ENCODE measurements around the gene MYOD1. TPM values are rescaled to one million over a fixed set of nuclear protein-coding genes. Genes with fewer than 3 reads are reported as not detected.

Gene MYOD1
- total RNA-seq, 1 experiment from 2014 or later: not detected

- intact Hi-C loops (cut with micrococcal nuclease; ENCODE audit: unreplicated experiment): no loop called here
- no peak for TF ChIP-seq CTCF (IDR thresholded peaks at IDR 0.05; ENCODE audit: unreplicated experiment)
- no peak overlapping the region for H3K4me3 Mint-ChIP-seq (ENCODE audit: low read depth, unreplicated experiment)
- DNase-seq: peak; percentile 53
- no TSS peak for BruUV-seq (replicated peaks)
- CTCF ChIA-PET: interaction anchor here (0.6 to 2.1 kb wide), 3 partner anchors 9 to 123 kb away, joined by 3 to 11 read pairs (median 4); no protein-coding TSS in a partner anchor
- H3K27ac Mint-ChIP-seq (ENCODE audit: unreplicated experiment): no peak overlapping the region
- H3K9me3 Mint-ChIP-seq (ENCODE audit: low read depth, unreplicated experiment): no peaks in the 10 kb centered on the region
- no peaks in the 10 kb centered on the region for H3K4me1 Mint-ChIP-seq (ENCODE audit: low read depth, unreplicated experiment)
- H3K36me3 Mint-ChIP-seq (ENCODE audit: insufficient read depth, unreplicated experiment): no peaks in the 10 kb centered on the region
- H3K27me3 Mint-ChIP-seq (ENCODE audit: unreplicated experiment): peaks cover 56% of the 10 kb centered on the region
These were observed 2.8 kb downstream of the MYOD1 start for GRCh38 chr11:17722000-17722643.

- no peak for DNase-seq
- H3K4me3 Mint-ChIP-seq (ENCODE audit: low read depth, unreplicated experiment): no peak overlapping the region
- BruUV-seq (replicated peaks): no TSS peak
- intact Hi-C loops (cut with micrococcal nuclease; ENCODE audit: unreplicated experiment): no loop called here
- no peaks in the 10 kb centered on the region for H3K4me1 Mint-ChIP-seq (ENCODE audit: low read depth, unreplicated experiment)
- H3K36me3 Mint-ChIP-seq (ENCODE audit: insufficient read depth, unreplicated experiment): no peaks in the 10 kb centered on the region
- H3K9me3 Mint-ChIP-seq (ENCODE audit: low read depth, unreplicated experiment): no peaks in the 10 kb centered on the region
- H3K27ac Mint-ChIP-seq (ENCODE audit: unreplicated experiment): no peak overlapping the region
- CTCF ChIA-PET: no interaction called here
- TF ChIP-seq CTCF (IDR thresholded peaks at IDR 0.05; ENCODE audit: unreplicated experiment): no peak
- H3K27me3 Mint-ChIP-seq (ENCODE audit: unreplicated experiment): peaks cover 77% of the 10 kb centered on the region
These were observed 4.9 kb downstream of the MYOD1 start for GRCh38 chr11:17724020-17724908.

- no peak for TF ChIP-seq CTCF (IDR thresholded peaks at IDR 0.05; ENCODE audit: unreplicated experiment)
- CTCF ChIA-PET: no interaction called here
- Mint-ChIP-seq H3K27ac (ENCODE audit: unreplicated experiment) (no peak overlapping the region), H3K27me3 (ENCODE audit: unreplicated experiment) (peaks cover 77% of the 10 kb centered on the region), H3K36me3 (ENCODE audit: insufficient read depth, unreplicated experiment) (no peaks in the 10 kb centered on the region), H3K9me3 (ENCODE audit: low read depth, unreplicated experiment) (no peaks in the 10 kb centered on the region), H3K4me3 (ENCODE audit: low read depth, unreplicated experiment) (no peak overlapping the region), H3K4me1 (ENCODE audit: low read depth, unreplicated experiment) (no peaks in the 10 kb centered on the region)
- BruUV-seq (replicated peaks): no TSS peak
- intact Hi-C loops (cut with micrococcal nuclease; ENCODE audit: unreplicated experiment): no loop called here
- no peak for DNase-seq
These were observed 5.8 kb downstream of the MYOD1 start for GRCh38 chr11:17725174-17725573.

GRCh38 chr11:17730137-17730536, 10.8 kb downstream of the MYOD1 start:
- intact Hi-C loops (cut with micrococcal nuclease; ENCODE audit: unreplicated experiment): loop anchor here (1.0 to 2.0 kb wide), 2 partner anchors 117 to 131 kb away; no protein-coding TSS in a partner anchor
- Mint-ChIP-seq H3K4me3 (ENCODE audit: low read depth, unreplicated experiment) (no peak overlapping the region), H3K27ac (ENCODE audit: unreplicated experiment) (no peak overlapping the region), H3K36me3 (ENCODE audit: insufficient read depth, unreplicated experiment) (no peaks in the 10 kb centered on the region), H3K9me3 (ENCODE audit: low read depth, unreplicated experiment) (no peaks in the 10 kb centered on the region), H3K4me1 (ENCODE audit: low read depth, unreplicated experiment) (no peaks in the 10 kb centered on the region), H3K27me3 (ENCODE audit: unreplicated experiment) (peaks cover 71% of the 10 kb centered on the region)
- BruUV-seq (replicated peaks): no TSS peak
- no peak for TF ChIP-seq CTCF (IDR thresholded peaks at IDR 0.05; ENCODE audit: unreplicated experiment)
- DNase-seq: no peak
- CTCF ChIA-PET: interaction anchor here (1.0 to 2.9 kb wide), 8 partner anchors 9 to 474 kb away, joined by 3 to 70 read pairs (median 8); no protein-coding TSS in a partner anchor
